NCI-H2196 (cell line): ENCODE results near the gene GSG1L2.
A peak's percentile ranks its signal among the peaks of the same experiment; 100 is the strongest.
"Not testable (repeated sequence)": the region's sequence is repeated elsewhere in the genome, so short reads cannot be mapped to it uniquely, and the experiment has no call there.

Experiments used
- DNase-seq: peaks from one replicate; lab custom pipeline; 2025; ENCODE audit not compliant: unreplicated experiment; lab: John Stamatoyannopoulos, UW

The GSG1L2 gene

DNA sequence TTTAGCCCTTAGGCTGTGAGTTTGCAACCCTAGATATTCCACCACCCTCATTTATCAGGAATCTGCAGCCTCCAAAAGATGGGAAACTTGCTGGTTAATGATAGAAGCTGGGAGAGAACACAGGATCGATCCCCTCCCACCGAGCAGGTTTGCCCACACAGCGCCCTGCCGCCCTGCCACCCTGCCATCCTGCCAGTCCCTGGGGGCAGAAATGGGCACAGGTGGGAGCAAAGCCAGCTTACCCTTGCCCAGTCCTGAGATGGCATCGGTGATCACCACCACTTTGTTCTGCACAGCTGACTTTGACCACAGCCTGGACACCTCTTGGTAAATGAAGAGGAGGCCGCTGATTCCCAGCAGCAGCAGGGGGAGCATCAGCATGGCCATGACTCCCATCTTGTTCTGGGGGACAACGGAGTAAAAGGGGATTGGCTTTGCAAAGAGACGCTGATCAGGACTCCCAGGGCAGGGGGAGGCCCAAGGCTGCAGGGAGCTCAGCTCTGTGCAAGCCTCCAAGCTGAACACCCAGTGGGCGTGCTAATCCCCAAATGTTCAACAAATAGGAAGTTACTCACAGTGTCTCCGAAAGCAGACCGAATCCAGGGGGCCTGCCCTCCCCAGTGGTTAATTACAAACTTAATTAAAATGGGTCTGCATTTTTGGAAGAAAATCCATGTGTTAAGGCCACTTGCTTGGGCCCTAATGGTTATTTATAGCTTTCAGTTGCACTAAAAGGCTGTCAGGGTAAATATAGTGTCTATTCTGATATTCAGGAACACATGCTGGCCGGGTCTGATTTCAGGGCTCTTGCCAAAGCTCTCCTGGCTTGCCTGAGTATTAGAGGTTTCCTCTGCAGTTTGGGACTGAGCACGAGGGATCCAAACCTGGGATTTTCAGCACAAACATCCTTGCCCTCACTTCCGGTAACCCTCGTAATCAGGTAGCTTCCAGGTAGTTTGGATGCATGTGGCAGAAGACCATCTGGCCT lies 30.7 kb downstream of the GSG1L2 start, which contains the start of gene DHRS7C:
Gene DHRS7C, minus strand, starts transcription at position 704 of the 988 bp plus-strand sequence. Its CDS starts 308 bp downstream, at position 396.
- DNase-seq, result no peak

DNA sequence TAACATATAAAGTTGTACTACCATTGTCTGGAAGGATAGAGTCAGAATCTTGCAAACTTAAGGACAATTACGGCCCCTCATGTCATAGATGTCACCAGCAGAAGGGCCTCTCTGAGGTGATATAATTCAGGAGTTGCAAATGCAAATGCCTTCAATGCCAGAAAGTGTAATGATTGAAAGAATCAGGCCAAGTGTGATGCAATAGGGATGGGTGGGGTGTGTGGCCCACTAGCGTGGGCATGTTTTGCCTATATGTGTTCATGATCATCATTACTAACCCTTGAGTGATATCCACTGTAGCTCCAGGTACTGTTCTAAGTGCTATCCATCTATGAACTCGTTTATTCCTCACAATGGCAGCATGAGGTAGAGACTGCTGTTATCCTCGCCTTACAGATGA lies 31.6 kb downstream of the GSG1L2 start:
- no peak for DNase-seq

DNA sequence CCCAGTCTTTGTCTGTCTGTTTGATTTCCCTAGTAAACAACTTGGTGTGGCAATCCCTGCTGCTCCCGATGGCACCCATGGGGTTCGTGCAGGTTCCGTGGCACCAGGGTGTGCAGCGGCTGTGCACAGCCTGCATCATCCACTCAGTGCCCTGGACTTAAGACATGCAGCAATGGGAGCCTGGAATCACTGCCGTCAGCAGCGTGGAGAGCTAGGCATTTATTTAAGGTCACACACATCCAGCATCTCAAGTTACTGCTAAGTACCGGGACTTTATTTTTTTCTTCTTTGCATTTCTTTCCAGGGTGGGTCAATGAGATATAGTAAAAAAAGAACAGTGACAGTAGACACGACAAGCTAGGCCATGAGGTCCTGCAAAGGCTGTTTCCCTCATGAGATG lies 33.3 kb downstream of the GSG1L2 start:
- DNase-seq, result no peak

DNA sequence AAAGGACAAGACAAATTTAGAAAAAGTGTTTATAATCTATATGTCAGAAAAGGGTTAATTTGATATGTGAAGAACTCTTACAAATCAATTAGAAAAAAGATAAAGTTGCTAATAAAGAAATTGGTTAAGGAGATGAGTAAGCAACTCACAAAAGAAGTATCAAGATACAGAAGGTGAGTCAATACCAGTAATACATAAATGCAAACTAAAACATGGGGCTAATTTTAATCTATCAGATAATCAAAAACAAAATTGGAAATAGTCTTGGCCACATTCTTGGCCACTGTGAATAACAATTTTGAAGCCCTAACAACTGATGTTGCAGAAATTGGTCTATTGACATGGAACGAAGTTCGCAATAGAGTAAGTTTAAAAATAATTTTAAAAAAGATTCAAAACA lies 37.3 kb downstream of the GSG1L2 start:
- no peak for DNase-seq

DNA sequence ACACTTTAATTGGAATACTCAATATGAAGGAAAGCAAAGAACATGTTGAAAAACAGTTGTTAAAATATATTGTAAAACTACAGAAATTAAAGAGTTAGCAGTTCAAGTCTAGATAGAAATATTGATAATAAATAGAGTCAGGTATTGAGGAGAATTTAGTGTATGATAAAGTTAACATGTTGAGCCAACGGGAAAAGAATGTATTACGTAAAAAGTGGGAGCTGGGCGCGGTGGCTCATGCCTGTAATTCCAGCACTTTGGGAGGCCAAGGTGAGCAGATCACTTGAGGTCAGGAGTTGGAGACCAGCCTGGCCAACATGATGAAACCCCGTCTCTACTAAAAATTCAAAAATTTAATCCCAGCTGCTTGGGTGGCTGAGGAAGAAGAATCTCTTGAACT lies 38.4 kb downstream of the GSG1L2 start:
- DNase-seq, result not testable (repeated sequence)

DNA sequence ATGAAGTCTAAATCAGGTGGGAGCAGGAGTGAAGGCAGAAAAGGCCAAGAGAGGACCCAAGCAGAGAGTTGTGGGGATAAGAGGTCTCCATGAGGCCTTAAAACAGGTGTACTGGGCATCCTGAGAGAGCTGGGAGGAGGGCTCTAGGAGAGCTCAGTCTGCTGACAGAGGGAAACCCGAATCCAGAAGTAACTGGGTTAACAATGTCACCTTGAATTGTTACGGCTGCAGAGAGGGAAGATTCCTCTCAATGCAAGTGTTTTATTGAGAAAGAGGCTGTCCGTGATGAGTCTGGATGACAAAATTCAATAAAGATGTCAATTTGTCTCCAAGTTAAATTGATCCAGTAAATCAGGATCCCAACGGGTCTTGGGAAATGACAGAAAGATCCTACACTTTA lies 38.8 kb downstream of the GSG1L2 start:
- DNase-seq, result no peak

DNA sequence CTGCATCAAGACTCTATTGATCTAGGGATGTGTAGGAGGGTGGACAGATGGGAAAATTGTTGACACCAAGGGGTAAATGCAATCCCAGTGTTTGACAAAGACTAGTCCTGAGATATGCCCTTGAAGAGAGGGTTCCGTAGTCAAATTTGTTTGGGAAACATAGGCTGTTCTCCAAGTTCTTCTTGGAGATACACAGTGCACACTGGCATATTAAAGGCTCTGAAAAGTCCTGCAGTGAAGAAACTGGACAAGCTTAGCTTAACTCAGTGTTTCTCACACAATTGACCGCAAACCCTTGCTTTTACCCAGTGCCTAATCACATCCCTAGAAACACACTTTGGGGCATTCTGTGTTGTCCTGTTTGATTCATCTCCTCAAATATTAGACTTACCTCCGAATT lies 41.3 kb downstream of the GSG1L2 start:
- no peak for DNase-seq

DNA sequence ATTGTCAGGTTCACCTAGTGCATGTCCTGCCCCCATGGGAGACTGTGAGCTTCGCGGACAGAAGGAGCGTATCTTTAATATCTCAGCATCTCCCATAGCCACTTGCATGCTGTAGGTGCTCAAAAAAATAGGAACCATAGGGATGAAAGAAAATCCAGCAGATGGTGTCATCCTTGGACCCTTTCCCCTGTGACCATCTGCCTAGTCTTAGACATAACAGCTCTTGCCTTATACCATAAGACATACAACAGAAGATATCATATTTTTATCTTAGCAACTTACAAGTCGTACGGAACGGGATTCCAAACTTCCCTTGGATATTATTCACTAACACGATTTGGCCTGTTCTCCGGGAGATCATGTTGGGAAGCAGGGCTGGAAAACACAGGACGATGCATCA lies 45.0 kb downstream of the GSG1L2 start:
- DNase-seq, result no peak

DNA sequence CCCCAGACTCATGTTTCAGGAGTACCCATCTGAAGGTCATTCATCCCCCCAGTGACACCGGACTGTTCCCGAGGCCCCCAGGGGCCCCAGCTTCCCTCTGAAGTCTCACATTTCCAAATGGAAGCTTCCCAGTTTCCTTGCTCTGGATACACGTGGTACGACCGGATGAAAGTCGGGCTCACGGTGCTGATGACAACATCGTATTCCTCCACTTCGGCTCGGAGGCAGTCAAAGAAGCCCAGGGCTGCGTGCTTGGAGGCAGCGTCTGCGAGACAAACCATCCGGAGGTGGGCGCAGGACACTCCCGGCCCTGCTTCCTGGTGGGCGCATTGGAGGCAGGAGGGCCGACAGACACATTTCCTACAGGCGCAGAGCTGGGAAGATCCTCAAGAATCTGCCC lies 49.2 kb downstream of the GSG1L2 start:
- DNase-seq, result no peak

DNA sequence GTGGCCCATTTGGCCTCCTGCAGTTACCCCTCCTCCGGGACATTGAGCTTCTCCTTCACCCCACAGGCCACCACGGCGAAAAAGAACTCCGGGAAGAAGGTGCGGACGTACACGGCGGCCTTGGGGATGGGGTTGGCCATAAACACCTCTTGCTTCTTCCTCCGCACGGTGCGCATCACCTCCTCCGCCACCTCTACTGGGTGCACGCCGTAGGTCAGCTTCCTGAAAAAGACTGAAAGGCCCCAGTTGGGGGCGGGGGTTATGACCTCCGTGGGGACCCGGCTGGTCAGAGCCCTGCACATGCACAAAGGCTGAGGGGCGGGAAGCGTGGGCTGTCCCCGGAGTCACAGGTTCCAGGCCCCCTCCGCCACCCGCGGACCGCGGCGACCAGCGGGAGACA lies 50.4 kb downstream of the GSG1L2 start:
- no peak for DNase-seq

DNA sequence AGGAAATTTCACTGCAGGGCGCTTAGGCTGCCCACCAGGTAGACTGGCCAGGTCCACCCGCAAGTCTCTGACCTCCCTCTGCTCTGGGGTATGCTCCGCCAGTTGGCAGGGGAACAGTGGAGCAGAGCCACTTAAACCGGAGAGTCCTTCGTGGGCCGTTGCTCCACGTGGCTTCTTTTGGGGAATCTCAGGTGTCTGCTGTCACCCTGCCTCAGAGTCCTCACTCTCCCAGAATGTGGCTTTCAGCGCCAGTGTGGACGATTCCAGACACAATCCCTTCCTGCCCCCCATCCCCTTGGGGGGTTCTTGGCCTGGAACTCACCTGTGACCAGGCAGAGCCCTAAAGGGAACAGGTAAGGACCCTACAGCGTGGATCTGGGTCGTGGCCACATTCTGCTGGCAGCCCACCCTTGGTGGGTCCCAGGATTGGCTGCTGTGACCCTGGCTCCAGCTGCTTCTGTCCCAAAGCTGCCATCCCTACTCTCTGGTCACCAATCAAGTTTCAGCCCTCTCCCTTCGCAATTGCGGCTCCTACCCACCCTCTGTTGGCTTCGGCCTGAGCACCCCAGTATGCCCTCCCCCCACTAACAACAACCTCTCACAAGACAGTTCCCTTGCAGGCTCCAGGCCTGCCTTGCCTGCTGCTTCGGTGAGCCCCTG lies 52.7 kb downstream of the GSG1L2 start:
- no peak for DNase-seq

DNA sequence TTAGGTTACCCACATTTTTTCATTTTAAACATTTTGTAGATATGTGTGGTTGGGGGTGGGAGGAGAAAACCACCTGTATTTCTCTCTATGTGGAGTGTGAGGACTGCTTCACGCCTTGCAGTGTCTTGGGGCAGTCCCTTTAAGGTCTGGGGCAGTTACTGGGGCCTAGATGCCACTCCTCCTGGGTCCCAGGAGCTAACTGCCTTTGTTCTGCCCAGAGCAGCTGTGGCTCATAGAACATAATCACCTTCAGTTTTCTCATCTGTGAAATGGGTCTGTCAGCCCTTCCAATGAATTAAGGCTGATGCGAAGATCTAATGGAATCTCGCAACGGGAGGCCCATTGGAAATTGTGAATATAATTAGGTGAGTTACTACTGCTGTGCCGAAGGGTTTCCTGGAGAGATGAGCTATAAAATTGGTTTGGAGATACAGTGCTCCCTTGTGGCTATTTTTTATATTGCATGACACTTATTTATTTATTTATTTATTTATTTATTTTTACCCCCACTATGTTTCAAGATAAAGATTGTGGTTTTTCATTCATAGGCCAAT lies 53.4 kb downstream of the GSG1L2 start:
- DNase-seq, result peak; percentile 2

DNA sequence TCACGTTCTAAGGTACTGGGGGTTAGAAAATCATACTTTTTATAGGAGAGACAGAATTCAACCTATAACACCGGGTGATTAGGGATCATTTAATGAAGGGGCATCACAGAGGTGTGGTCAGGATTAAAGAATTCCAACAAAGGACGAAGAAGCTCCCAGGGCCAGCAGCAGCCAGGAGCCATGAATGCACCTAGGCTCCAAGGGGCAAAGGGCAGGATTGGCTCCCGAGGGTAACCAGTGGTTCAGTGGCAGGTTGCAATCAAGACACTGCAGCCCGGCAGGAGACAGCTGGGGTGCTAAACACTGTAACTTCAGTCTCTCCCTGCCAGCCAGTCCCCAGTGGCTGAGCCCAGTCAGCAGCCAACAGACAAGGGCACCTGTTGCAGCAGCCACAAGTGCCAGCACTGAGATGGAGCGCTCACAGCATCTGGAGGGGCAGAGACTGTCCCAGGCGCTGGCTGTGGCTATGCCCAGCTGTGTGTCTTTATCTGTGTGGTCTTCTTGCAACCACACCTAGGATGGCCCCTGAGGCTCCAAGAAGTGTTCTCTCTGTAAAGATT lies 54.4 kb downstream of the GSG1L2 start:
- DNase-seq, result no peak

DNA sequence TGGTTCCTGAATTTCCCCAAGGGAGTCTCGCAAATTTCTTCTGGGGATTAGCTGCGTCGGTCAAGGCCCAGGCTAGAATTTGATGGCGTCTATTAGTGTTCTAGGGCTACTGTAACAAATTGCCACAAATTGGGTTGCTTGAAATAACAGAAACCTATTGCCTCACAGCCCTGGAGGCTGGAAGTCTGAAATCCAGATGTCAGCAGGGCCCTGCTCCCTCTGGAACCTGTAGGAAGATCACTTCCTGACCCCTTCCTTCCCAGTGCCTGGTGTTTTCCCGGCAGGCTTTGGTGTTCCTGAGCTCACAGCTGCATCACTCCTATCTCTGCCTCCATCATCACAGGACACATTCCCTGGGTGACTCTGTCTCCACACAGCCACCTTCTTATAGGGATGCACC lies 54.9 kb downstream of the GSG1L2 start:
- no peak for DNase-seq

DNA sequence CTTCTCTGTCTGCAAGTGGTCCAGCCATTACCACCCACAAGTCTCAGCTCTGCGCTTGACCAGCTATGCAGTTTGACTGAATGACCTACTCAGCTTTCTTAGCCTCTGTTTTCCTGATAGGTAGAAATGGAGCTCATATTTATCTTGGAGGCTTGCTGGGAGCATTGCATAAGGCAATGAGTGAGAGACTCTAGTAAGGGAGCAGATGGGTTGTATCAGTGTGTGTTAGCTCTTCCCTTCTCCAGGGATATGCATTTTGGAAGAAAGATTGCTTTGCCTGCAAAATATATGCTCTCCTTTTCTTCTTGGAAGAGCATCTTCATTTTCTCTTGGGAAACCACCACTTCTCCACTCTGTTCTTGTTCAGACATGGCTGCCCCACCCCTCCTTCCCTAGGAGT lies 56.6 kb downstream of the GSG1L2 start:
- no peak for DNase-seq

DNA sequence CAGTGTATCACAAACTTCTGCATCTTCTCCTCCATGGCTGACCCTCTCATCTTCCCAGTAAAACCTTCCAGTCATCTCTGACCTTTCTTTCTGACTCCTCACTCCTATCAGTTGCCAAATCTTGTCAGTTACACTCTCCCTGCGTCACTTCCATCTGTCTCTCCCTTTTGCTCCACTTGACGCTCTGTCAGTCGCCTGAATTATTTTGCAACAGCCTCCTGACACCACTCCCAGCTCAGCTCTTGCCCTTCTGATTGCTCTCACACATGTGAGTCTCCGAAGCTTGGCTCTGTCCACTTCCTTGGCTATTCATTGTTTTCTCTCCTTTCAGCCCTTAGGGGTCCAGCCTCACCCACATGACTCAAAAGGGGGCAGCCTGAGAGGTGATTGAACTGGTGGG lies 58.2 kb downstream of the GSG1L2 start:
- DNase-seq, result no peak

DNA sequence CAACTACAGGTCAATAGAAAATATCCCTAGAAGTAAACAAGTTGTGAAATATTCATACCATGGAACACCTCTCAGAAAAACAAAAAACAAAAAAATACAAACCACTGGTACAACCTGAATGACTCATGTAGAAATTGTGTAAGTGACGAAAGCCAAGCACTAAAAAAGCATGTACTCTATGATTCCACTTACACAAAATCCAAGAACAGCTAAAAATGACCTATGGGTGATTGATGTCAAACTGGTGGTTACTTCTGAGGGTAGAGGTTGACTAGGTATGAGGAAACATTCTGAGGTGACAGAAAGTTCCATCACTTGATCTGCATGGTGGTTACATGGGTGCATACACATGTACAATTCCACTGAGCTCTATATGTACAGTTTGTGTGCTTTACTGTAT lies 61.6 kb downstream of the GSG1L2 start:
- no peak for DNase-seq

DNA sequence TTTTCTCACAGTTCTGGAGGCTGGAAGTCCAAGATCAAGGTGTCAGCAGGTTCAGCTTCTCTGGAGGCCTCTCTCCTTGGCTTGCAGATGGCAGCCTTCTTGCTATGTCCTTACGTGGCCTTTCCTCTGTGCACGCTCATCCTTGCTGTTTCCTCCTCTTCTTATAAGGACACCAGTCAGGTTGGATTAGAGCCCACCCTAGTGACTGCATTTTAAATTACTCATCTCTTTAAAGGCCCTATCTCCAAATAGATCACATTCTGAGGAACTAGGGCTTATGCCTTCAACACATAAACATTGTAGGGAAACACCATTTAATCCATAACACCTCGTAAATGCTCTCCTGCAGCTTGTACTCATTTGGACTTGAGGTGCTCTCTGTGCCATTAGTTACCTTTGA lies 66.8 kb downstream of the GSG1L2 start:
- no peak for DNase-seq
